DND-41 (cell line): ENCODE measurements around the gene SPTBN5.

Source experiments
- ATAC-seq: fragments of 200-7000 bp; cut with Tn5 transposase; 3 replicates; pipeline ENCODE4 v1.9.1; 2021; ENCODE audit warnings: low read depth; ENCODE audit not compliant: insufficient read depth
- DNase-seq: peaks from one replicate; pipeline ENCODE4 v3.0.0-alpha.2; 2020
- H2AFZ ChIP-seq: 2 replicates; pipeline ENCODE4 v1.6.0; 2012; ENCODE audit warnings: low read depth, low read length
- H3K27ac ChIP-seq: 2 replicates; pipeline ENCODE4 v1.5.1; 2012; ENCODE audit warnings: low read length, inconsistent platforms
- H3K27me3 ChIP-seq: fragments of 200-600 bp; sonication (generic); 2 replicates; pipeline ENCODE4 v1.6.0; 2012; ENCODE audit warnings: low read length, mild to moderate bottlenecking, inconsistent platforms; ENCODE audit not compliant: insufficient read depth, poor library complexity
- H3K36me3 ChIP-seq: 2 replicates; pipeline ENCODE4 v1.5.1; 2012; ENCODE audit warnings: low read length, inconsistent platforms; ENCODE audit not compliant: insufficient read depth
- H3K4me1 ChIP-seq: 2 replicates; pipeline ENCODE4 v1.5.1; 2012; ENCODE audit warnings: mild to moderate bottlenecking, low read length; ENCODE audit not compliant: insufficient read depth
- H3K4me2 ChIP-seq: 2 replicates; pipeline ENCODE4 v1.6.0; 2012; ENCODE audit warnings: mild to moderate bottlenecking, moderate library complexity, low read length, inconsistent platforms; ENCODE audit not compliant: insufficient read depth
- H3K4me3 ChIP-seq, 2 experiments: fragments of 200-600 bp in 1 of 2; shearing (Covaris generic) in 1 of 2; 2 replicates each; pipeline ENCODE4 v1.5.1; 2012 to 2016; ENCODE audit warnings: inconsistent platforms in 2 of 2, low read length in 2 of 2, mild to moderate bottlenecking in 2 of 2, low read depth in 1 of 2, moderate library complexity in 1 of 2
- H3K79me2 ChIP-seq: 2 replicates; pipeline ENCODE4 v1.6.0; 2012; ENCODE audit warnings: low read length, inconsistent platforms; ENCODE audit not compliant: insufficient read depth
- H3K9ac ChIP-seq: 2 replicates; pipeline ENCODE4 v1.6.0; 2012; ENCODE audit warnings: low read depth, mild to moderate bottlenecking, inconsistent platforms, low read length, moderate library complexity
- H3K9me3 ChIP-seq: 2 replicates; pipeline ENCODE4 v1.5.1; 2012; ENCODE audit warnings: low read length, moderate library complexity, mild to moderate bottlenecking, inconsistent platforms; ENCODE audit not compliant: insufficient read depth, severe bottlenecking
- H4K20me1 ChIP-seq: 2 replicates; pipeline ENCODE4 v1.6.0; 2012; ENCODE audit warnings: low read length; ENCODE audit not compliant: insufficient read depth
- EZH2 ChIP-seq: IDR thresholded peaks from 3 replicates; pipeline ENCODE4 v1.6.1; 2012; ENCODE audit warnings: borderline replicate concordance, low read depth, mild to moderate bottlenecking, moderate library complexity, low read length, inconsistent platforms; ENCODE audit not compliant: severe bottlenecking
- TF ChIP-seq, protein P1 (sequence below): IDR thresholded peaks from 2 replicates; pipeline ENCODE4 v1.5.1; 2012; ENCODE audit warnings: borderline replicate concordance, low read length, moderate library complexity, mild to moderate bottlenecking; ENCODE audit not compliant: poor library complexity, severe bottlenecking; ENCODE audit errors: extremely low read depth

The SPTBN5 gene

DNA sequence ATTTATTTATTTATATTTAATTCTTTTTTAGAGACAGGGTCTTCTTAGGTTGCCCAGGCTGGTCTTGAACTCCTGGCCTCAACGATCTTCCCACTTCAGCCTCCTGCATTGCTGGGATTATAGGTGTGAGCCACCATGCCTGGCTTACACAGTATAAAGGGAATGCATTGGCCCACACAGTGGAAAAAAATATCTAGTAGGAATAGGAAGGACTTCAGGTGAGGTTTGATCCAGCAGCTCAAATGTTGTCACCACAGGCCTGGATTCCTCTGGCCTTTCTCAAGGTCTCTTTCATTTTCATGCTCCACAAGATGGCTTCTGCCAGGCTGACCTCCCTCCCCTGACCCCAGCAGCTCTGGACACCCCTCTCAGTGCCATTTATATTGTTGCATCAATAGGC lies 2.1 kb upstream of the SPTBN5 start:
- Histone ChIP-seq H4K20me1 (no peaks in the 10 kb centered on the region), H3K9ac (no peak overlapping the region), H3K9me3 (no peaks in the 10 kb centered on the region), H3K36me3 (no peaks in the 10 kb centered on the region), H3K27ac (no peak overlapping the region), H3K4me2 (no peak overlapping the region), H2AFZ (no peak overlapping the region), H3K27me3 (no peaks in the 10 kb centered on the region), H3K4me1 (peaks cover 7% of the 10 kb centered on the region; the same call in 1 of the 2 replicates), H3K4me3 (no peak overlapping the region), H3K79me2 (no peaks in the 10 kb centered on the region)
- ATAC-seq (no peak), DNase-seq (no peak)
- TF ChIP-seq EZH2: no peak
- TF ChIP-seq, protein P1, sequence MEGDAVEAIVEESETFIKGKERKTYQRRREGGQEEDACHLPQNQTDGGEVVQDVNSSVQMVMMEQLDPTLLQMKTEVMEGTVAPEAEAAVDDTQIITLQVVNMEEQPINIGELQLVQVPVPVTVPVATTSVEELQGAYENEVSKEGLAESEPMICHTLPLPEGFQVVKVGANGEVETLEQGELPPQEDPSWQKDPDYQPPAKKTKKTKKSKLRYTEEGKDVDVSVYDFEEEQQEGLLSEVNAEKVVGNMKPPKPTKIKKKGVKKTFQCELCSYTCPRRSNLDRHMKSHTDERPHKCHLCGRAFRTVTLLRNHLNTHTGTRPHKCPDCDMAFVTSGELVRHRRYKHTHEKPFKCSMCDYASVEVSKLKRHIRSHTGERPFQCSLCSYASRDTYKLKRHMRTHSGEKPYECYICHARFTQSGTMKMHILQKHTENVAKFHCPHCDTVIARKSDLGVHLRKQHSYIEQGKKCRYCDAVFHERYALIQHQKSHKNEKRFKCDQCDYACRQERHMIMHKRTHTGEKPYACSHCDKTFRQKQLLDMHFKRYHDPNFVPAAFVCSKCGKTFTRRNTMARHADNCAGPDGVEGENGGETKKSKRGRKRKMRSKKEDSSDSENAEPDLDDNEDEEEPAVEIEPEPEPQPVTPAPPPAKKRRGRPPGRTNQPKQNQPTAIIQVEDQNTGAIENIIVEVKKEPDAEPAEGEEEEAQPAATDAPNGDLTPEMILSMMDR: no peak

DNA sequence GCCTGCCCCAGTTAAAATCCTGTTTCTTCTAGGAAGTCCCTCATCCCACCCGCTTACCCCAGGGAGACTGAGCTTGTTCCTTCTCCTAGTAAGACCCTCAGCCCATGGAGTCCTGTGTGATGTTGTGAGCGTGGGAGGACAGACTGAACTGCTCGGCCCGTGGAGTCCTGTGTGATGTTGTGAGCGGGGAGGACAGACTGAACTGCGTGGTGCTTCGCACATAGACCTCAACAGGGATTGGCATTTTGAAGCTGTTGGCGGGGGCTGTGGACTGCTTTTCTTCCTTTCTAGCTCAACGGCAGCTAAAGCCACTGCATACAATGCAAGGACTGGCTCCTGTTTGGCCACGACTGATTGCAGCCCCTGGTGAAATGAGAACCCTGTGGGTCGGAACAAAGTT lies 1.6 kb upstream of the SPTBN5 start:
- no peaks in the 10 kb centered on the region for H3K9me3 ChIP-seq
- no peak overlapping the region for H3K4me2 ChIP-seq
- no peaks in the 10 kb centered on the region for H4K20me1 ChIP-seq
- no peak overlapping the region for H3K9ac ChIP-seq
- ATAC-seq (no peak), DNase-seq (no peak)
- no peaks in the 10 kb centered on the region for H3K36me3 ChIP-seq
- no peak overlapping the region for H3K27ac ChIP-seq
- H3K27me3 ChIP-seq: no peaks in the 10 kb centered on the region
- peaks cover 7% of the 10 kb centered on the region; the same call in 1 of the 2 replicates for H3K4me1 ChIP-seq
- H3K4me3 ChIP-seq: no peak overlapping the region
- TF ChIP-seq, protein P1: no peak
- TF ChIP-seq EZH2: no peak
- no peaks in the 10 kb centered on the region for H3K79me2 ChIP-seq
- no peak overlapping the region for H2AFZ ChIP-seq

DNA sequence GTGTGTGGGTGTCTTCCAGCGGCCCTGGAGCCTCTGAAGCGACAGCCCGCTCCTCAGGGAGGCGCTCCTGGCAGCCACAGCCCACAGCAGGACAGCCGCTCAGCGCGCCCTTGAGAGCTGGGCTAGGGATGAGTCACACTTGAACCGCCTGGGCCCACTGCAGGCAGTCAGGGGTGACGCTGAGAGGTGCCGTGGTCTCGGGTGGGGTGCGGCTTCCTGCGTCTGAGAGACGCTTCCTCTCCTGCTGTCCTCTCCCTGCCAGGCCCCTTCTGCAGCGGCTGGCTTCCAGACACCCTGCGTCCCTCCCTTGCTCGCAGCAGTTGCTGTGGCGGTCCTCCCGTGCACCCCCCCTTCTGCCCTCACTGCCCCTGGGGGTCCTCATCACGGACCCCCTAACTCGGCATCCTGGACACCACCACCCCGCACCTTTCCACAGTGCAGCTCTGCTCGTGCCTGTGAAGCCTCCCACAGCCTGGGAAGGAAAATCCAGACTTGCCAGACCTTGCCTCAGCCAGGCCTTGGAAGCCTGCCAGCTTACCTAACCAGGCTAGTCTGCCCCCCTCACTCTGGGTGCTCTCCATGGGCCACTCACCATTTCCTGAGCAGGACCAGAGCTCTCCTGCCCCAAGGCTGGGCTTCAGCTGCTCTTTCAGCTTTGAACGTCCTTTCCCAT lies 1.1 kb upstream of the SPTBN5 start:
- no peaks in the 10 kb centered on the region for H3K79me2 ChIP-seq
- H3K27me3 ChIP-seq: no peaks in the 10 kb centered on the region
- peak; percentile 49 for DNase-seq
- TF ChIP-seq, protein P1: no peak
- TF ChIP-seq EZH2: no peak
- no peak overlapping the region for H3K4me2 ChIP-seq
- no peak overlapping the region for H3K9ac ChIP-seq
- no peaks in the 10 kb centered on the region for H3K36me3 ChIP-seq
- no peak overlapping the region for H2AFZ ChIP-seq
- no peaks in the 10 kb centered on the region for H4K20me1 ChIP-seq
- ATAC-seq: peak; percentile 87
- no peaks in the 10 kb centered on the region for H3K9me3 ChIP-seq
- H3K27ac ChIP-seq: no peak overlapping the region
- H3K4me3 ChIP-seq: no peak overlapping the region
- peaks cover 2% of the 10 kb centered on the region; the same call in 1 of the 2 replicates for H3K4me1 ChIP-seq

DNA sequence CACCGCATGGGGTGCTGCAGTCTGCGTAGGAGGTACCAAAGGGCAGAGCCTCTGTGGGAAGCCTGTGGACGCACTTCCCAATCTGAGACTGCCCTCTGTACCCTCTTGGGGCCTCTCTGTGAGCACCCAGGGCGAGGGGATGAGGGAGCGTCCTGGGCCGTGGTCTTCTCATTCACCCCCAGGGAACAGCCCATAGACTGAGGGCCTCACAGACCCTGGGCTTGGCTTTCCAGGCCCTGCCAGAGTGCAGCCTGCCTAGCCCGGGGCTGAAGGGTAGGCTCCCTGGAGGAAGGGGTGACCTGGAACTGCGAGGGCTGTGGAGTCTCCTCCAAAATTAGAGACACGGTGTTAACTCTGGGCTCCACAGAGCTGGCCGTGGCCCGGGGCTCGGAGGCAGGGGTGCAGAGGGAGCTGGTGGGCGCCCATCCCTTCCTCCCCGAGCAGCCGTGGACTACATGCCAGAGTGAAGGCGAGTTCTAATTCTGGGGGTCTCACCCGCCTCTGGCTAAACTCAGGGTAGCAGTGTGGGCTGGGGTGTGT lies 468 bp upstream of the SPTBN5 start:
- no peak overlapping the region for H2AFZ ChIP-seq
- H3K79me2 ChIP-seq: no peaks in the 10 kb centered on the region
- ATAC-seq (no peak), DNase-seq (no peak)
- no peak overlapping the region for H3K27ac ChIP-seq
- no peaks in the 10 kb centered on the region for H3K36me3 ChIP-seq
- no peaks in the 10 kb centered on the region for H4K20me1 ChIP-seq
- no peak overlapping the region for H3K4me3 ChIP-seq
- no peaks in the 10 kb centered on the region for H3K9me3 ChIP-seq
- no peaks in the 10 kb centered on the region for H3K27me3 ChIP-seq
- no peak overlapping the region for H3K4me2 ChIP-seq
- no peak for TF ChIP-seq EZH2
- TF ChIP-seq, protein P1: no peak
- no peaks in the 10 kb centered on the region for H3K4me1 ChIP-seq
- H3K9ac ChIP-seq: no peak overlapping the region
